Measurements from ENCODE around the gene PHF20. TPM values are rescaled to one million over a fixed set of nuclear protein-coding genes. Genes with fewer than 3 reads are reported as not detected.

The PHF20 gene
- total RNA-seq, 1 donor from 2014 or later = 101 TPM

GRCh38 chr20:35731469-35731788, 40.4 kb upstream of the PHF20 start:
- DNase-seq (ENCODE audit: low spot score) = no peak
- peaks cover 10% of the 10 kb centered on the region for H3K4me1 Mint-ChIP-seq (ENCODE audit: unreplicated experiment)
- H3K27ac Mint-ChIP-seq (ENCODE audit: unreplicated experiment) = no peak overlapping the region
- H3K4me3 Mint-ChIP-seq (ENCODE audit: unreplicated experiment) = no peak overlapping the region
- TF ChIP-seq CTCF (IDR thresholded peaks at IDR 0.05; ENCODE audit: unreplicated experiment) = no peak
- H3K27me3 Mint-ChIP-seq (ENCODE audit: unreplicated experiment) = no peaks in the 10 kb centered on the region
- H3K36me3 Mint-ChIP-seq (ENCODE audit: low read depth, unreplicated experiment) = peaks cover 38% of the 10 kb centered on the region
- H3K9me3 Mint-ChIP-seq (ENCODE audit: unreplicated experiment) = no peaks in the 10 kb centered on the region

- Mint-ChIP-seq H3K4me3 (ENCODE audit: unreplicated experiment) (peak overlapping the region; percentile 61), H3K27me3 (ENCODE audit: unreplicated experiment) (no peaks in the 10 kb centered on the region), H3K4me1 (ENCODE audit: unreplicated experiment) (peaks cover 10% of the 10 kb centered on the region), H3K27ac (ENCODE audit: unreplicated experiment) (no peak overlapping the region), H3K9me3 (ENCODE audit: unreplicated experiment) (no peaks in the 10 kb centered on the region), H3K36me3 (ENCODE audit: low read depth, unreplicated experiment) (peaks cover 33% of the 10 kb centered on the region)
- TF ChIP-seq CTCF (IDR thresholded peaks at IDR 0.05; ENCODE audit: unreplicated experiment) = no peak
- no peak for DNase-seq (ENCODE audit: low spot score)
Measured at GRCh38 chr20:35731862-35732643, 39.8 kb upstream of the PHF20 start.

GRCh38 chr20:35732644-35732982, 39.2 kb upstream of the PHF20 start:
- TF ChIP-seq CTCF (IDR thresholded peaks at IDR 0.05; ENCODE audit: unreplicated experiment) = no peak
- peaks cover 33% of the 10 kb centered on the region for H3K36me3 Mint-ChIP-seq (ENCODE audit: low read depth, unreplicated experiment)
- H3K27me3 Mint-ChIP-seq (ENCODE audit: unreplicated experiment) = no peaks in the 10 kb centered on the region
- H3K27ac Mint-ChIP-seq (ENCODE audit: unreplicated experiment) = no peak overlapping the region
- H3K9me3 Mint-ChIP-seq (ENCODE audit: unreplicated experiment) = no peaks in the 10 kb centered on the region
- H3K4me3 Mint-ChIP-seq (ENCODE audit: unreplicated experiment) = no peak overlapping the region
- H3K4me1 Mint-ChIP-seq (ENCODE audit: unreplicated experiment) = peaks cover 10% of the 10 kb centered on the region
- no peak for DNase-seq (ENCODE audit: low spot score)

GRCh38 chr20:35734374-35734773, 37.4 kb upstream of the PHF20 start:
- no peaks in the 10 kb centered on the region for H3K9me3 Mint-ChIP-seq (ENCODE audit: unreplicated experiment)
- no peak overlapping the region for H3K4me3 Mint-ChIP-seq (ENCODE audit: unreplicated experiment)
- peak overlapping the region; percentile 62 for H3K27ac Mint-ChIP-seq (ENCODE audit: unreplicated experiment)
- TF ChIP-seq CTCF (IDR thresholded peaks at IDR 0.05; ENCODE audit: unreplicated experiment) = no peak
- H3K27me3 Mint-ChIP-seq (ENCODE audit: unreplicated experiment) = no peaks in the 10 kb centered on the region
- H3K36me3 Mint-ChIP-seq (ENCODE audit: low read depth, unreplicated experiment) = peaks cover 42% of the 10 kb centered on the region
- H3K4me1 Mint-ChIP-seq (ENCODE audit: unreplicated experiment) = peaks cover 20% of the 10 kb centered on the region
- DNase-seq (ENCODE audit: low spot score) = no peak

GRCh38 chr20:35734777-35735649, 36.8 kb upstream of the PHF20 start:
- no peak for DNase-seq (ENCODE audit: low spot score)
- TF ChIP-seq CTCF (IDR thresholded peaks at IDR 0.05; ENCODE audit: unreplicated experiment) = no peak
- H3K4me3 Mint-ChIP-seq (ENCODE audit: unreplicated experiment) = no peak overlapping the region
- H3K27ac Mint-ChIP-seq (ENCODE audit: unreplicated experiment) = no peak overlapping the region
- no peaks in the 10 kb centered on the region for H3K9me3 Mint-ChIP-seq (ENCODE audit: unreplicated experiment)
- peaks cover 44% of the 10 kb centered on the region for H3K36me3 Mint-ChIP-seq (ENCODE audit: low read depth, unreplicated experiment)
- H3K4me1 Mint-ChIP-seq (ENCODE audit: unreplicated experiment) = peaks cover 23% of the 10 kb centered on the region
- no peaks in the 10 kb centered on the region for H3K27me3 Mint-ChIP-seq (ENCODE audit: unreplicated experiment)
